G401.6 (cell line): Measurements from ENCODE around the gene ASF1A.
"Not testable (repeated sequence)": the region's sequence is repeated elsewhere in the genome, so short reads cannot be mapped to it uniquely, and the experiment has no call there.

Source experiments
- FAIRE-seq: peaks from 2 replicates; lab custom pipeline; 2012; peaks lifted over from hg19 to GRCh38; lab: Jason Lieb, UNC

ASF1A gene

GRCh38 chr6:118893807-118894424 lies at the start of gene ASF1A:
Gene ASF1A, plus strand, starts transcription at chr6:118894152. Its CDS starts 262 bp downstream, at chr6:118894414.
- FAIRE-seq = peak; percentile 96

GRCh38 chr6:118844915-118845314 lies 49.0 kb upstream of the ASF1A start:
- FAIRE-seq = no peak

DNA sequence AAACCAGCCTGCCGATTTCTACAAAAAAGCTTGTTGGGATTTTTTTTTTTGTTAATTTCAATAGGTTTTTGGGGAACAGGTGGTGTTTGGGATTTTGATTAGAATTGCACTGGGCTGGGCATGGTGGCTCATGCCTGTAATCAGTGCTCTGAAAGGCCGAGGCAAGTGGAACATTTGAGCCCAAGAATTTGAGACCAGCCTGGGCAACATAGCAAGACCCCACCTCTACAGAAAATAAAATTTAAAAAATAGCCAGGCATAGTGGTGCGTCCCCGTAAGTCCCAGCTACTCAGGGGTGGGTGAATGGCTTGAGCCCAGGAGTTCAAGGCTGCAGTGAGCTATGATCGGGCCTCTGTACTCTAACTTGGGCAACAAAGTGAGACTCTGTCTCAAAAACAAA lies 40.5 kb upstream of the ASF1A start:
- FAIRE-seq = no peak

DNA sequence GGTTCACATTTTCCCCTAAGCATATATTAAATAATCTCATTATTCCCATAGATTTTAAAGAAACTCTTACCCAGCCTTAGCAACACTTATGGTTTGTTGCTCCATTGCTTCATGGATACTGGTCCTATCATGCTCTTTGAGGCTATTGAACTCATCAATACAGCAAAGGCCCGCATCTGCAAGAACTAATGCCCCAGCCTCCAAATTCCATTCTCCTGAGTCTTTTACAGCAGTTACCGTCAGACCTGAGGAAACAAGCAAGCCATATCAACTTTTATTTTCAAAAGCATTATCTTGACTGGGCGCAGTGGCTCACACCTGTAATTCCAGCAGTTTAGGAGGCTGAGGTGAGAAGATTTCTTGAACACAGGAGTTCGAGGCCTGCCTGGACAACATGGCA lies 37.7 kb upstream of the ASF1A start:
- FAIRE-seq = no peak

GRCh38 chr6:118859517-118860064 lies 34.4 kb upstream of the ASF1A start:
- FAIRE-seq = no peak

DNA sequence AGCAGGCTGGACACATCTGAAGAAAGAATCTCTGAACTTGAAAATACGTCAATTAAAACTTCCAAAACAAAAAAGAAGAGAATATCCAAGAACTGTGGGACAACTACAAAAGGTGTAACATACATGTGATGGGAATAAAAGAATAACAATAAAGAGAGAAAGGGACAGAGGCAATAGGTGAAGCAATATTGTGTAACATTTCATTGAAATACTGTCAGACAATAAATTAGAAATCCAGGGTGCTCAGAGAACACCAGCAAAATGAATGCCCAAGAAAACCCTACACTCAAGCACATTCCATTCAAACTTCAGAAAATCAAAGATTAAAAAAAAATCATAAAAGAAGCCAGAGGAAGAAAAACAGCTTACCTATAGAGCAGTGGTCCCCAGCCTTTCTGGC lies 33.6 kb upstream of the ASF1A start:
- no peak for FAIRE-seq

DNA sequence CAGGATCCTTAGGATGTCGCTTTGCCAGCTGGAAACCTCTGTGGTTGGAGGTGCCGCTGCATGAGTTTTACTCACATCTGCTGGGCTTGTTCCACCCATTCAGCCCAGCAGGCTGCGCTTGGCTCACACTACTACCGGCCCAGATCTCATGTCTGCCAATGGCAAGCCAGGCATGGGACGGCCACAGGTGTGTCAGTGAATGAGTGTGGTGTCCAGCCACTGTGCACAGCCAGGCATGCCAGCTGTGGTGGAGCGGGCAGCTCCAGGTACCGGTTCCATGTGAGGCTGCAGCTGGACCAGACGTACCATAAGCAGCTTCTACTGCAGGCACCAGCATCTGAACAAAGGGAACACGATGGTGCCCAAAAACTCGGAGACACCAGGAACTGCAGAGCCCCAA lies 33.1 kb upstream of the ASF1A start:
- FAIRE-seq = no peak

DNA sequence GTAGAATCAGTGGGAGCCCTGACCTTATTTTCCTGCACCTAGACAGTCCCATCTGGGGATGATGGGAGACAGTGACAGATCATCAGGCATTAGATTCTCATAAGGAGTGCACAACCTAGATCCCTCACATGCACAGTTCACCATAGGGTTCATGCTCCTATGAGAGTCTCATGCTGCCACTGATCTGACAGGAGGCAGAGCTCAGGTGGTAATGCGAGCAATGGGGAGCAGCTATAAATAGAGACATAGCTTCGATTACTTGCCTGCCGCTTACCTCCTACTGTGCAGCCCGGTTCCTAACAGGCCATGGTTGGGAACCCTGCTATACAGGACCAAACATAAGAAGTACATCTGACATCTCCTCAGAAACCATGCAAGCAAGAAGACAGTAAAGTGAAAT lies 31.5 kb upstream of the ASF1A start:
- no peak for FAIRE-seq

GRCh38 chr6:118864341-118865099 lies 29.4 kb upstream of the ASF1A start:
- no peak for FAIRE-seq

DNA sequence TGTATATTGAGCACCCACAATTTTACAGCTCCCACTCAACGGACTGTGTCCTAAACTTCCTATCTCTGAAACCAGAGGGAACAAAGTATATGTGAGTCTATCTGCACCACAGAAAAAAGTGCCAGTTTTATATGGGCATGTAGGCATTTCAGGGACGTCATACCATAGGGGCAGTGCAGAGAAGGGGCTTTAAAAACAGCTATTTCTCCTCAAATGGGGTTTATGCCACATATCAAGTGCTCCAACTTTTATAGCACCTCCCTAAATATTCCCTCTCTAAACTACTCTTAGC lies 28.9 kb upstream of the ASF1A start:
- FAIRE-seq = no peak

- no peak for FAIRE-seq
Observed at GRCh38 chr6:118867181-118867580, 26.8 kb upstream of the ASF1A start.

DNA sequence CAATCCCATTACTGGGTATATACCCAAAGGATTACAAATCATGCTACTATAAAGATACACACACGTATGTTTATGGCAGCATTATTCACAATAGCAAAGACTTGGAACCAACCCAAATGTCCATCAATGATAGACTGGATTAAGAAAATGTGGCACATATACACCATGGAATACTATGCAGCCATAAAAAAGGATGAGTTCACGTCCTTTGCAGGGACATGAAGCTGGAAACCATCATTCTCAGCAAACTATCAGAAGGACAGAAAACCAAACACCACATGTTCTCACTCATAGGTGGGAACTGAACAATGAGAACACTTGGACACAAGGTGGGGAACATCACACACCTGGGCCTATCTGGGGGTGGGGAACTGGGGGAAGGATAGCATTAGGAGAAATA lies 25.1 kb upstream of the ASF1A start:
- not testable (repeated sequence) for FAIRE-seq

GRCh38 chr6:118869350-118869749 lies 24.6 kb upstream of the ASF1A start:
- no peak for FAIRE-seq

DNA sequence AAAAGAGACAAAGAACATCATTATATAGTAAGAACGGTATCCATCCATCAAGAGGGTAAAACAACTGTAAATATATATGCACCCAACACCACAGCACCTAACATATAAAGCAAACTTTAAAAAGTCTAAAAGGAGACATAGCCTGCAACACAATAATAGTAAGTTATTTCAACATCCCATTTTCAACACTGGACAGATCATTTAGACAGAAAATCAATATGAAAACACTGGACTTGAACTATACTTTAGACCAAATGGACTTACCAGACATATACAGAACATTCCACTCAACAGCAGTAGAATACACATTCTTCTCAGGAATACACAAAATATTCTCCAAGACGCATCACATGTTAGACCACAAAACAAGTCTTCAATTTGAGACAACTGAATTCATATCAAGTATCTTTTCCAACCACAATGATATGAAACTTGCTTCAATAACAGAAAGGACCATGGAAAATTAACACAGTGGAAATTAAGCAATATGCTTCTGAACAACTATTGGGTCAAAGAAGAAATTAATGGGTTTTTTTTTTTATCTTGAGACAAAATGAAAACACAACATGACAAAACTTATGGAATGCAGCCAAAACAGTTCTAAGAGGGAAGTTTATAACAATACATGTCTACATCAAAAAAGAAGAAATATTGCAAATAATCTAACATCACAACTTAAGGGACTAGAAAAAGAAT lies 23.9 kb upstream of the ASF1A start:
- FAIRE-seq = no peak

- FAIRE-seq = no peak
Observed at GRCh38 chr6:118871331-118871730, 22.6 kb upstream of the ASF1A start.

- FAIRE-seq = no peak
Observed at GRCh38 chr6:118872318-118872717, 21.6 kb upstream of the ASF1A start.

DNA sequence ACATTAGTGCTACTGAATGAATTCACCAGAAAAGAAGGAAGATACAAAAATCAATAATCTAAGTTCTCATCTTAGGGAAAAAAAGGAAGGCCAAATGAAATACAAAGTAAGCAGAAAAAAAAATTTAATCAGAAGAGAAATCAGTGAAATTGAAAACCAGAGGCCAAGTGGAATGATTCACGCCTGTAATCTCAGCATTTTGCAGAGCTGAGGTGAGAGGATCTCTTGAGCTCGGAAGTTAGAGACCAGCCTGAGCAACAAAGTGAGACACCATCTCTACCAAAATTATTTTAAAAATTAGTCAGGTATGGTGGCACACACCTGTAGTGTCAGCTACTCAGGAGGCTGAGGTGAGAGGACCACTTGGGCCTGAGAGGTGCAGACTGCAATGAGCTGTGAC lies 21.2 kb upstream of the ASF1A start:
- no peak for FAIRE-seq

- no peak for FAIRE-seq
Observed at GRCh38 chr6:118873239-118873638, 20.7 kb upstream of the ASF1A start.

GRCh38 chr6:118875672-118876071 lies 18.3 kb upstream of the ASF1A start:
- FAIRE-seq = no peak

DNA sequence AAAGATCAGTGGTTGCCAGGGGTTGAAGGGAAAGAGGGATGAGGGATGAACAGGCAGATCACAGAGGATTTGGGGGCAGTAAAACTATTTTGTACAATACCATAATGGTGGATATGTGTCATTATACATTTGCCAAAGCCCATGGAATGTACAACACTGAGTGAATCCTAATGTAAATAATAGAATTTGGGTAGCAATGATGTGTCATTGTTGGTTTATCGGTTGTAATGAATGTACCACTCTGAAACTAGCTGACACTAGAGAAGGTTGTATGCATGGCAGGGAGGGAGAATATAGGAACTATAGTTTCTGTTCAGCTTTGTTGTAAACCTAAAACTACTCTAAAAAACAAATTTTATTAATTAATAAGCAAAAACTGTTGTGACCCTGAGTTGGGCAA lies 17.8 kb upstream of the ASF1A start:
- FAIRE-seq = no peak

DNA sequence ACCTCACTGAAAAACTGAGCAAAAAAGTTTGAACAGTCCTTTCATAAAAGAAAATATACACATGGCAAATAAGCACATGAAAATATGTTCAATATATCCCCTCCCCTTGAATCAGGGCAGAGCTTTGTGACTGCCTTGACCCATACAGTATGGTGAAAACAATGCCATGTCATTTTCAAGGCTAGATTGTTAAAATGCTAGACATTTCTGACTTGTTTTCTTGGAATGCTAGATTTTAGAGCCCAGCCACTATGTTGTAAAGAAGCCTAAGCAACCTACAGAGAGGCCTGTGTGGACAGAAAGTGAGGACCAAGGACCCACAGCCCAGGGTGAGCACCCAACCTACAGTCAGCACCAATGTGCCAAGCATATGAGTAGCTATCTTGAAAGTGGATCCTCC lies 17.1 kb upstream of the ASF1A start:
- no peak for FAIRE-seq

- no peak for FAIRE-seq
Observed at GRCh38 chr6:118877806-118878205, 16.1 kb upstream of the ASF1A start.
